GM12875 (cell line): ENCODE data around the gene TMPRSS13.
"Not testable (repeated sequence)": the region's sequence is repeated elsewhere in the genome, so short reads cannot be mapped to it uniquely, and the experiment has no call there.

Experiments
- H3K4me3 ChIP-seq: one replicate; pipeline ENCODE4 v1.5.1; 2011; ENCODE audit warnings: low read depth, low read length, control low read depth
- CTCF ChIP-seq: IDR thresholded peaks from 2 replicates; pipeline ENCODE4 v1.5.1; 2011; ENCODE audit warnings: low read depth, mild to moderate bottlenecking, control low read depth, inconsistent platforms, low read length, moderate library complexity, borderline replicate concordance; ENCODE audit not compliant: insufficient read depth

Gene TMPRSS13

GRCh38 chr11:117929142-117929915 is at the start of gene TMPRSS13:
TMPRSS13 (minus strand) TSS chr11:117929402; CDS start chr11:117929307, 95 bp downstream.
- no peak within 1 kb of the TSS for H3K4me3 ChIP-seq
- TF ChIP-seq CTCF: no peak

GRCh38 chr11:117978991-117979390 is 49.8 kb upstream of the TMPRSS13 start:
- no peak overlapping the region for H3K4me3 ChIP-seq
- TF ChIP-seq CTCF: no peak

GRCh38 chr11:117978291-117978910 is 49.2 kb upstream of the TMPRSS13 start:
- not testable (repeated sequence) for H3K4me3 ChIP-seq

- H3K4me3 ChIP-seq: not testable (repeated sequence)
Observed at GRCh38 chr11:117977612-117978264, 48.5 kb upstream of the TMPRSS13 start.

- no peak overlapping the region for H3K4me3 ChIP-seq
- no peak for TF ChIP-seq CTCF
Observed at GRCh38 chr11:117977029-117977428, 47.8 kb upstream of the TMPRSS13 start.

- H3K4me3 ChIP-seq: no peak overlapping the region
- TF ChIP-seq CTCF: no peak
Observed at GRCh38 chr11:117976445-117976844, 47.2 kb upstream of the TMPRSS13 start.

GRCh38 chr11:117973503-117973860 is 44.3 kb upstream of the TMPRSS13 start:
- no peak overlapping the region for H3K4me3 ChIP-seq
- TF ChIP-seq CTCF: no peak
